Hepatocyte (in vitro differentiated cells): ENCODE results near the gene CHRNE.

ENCODE experiments used
- EZH2phosphoT487 ChIP-seq: fragments of 200-600 bp; sonication (generic); IDR thresholded peaks from one replicate; pipeline ENCODE4 v1.6.1; 2018; ENCODE audit warnings: antibody characterized with exemption, mild to moderate bottlenecking, low read depth, moderate library complexity; ENCODE audit not compliant: unreplicated experiment, severe bottlenecking
- TF ChIP-seq, protein P1 (sequence below): fragments of 200-600 bp; sonication (generic); IDR thresholded peaks from 2 replicates; pipeline ENCODE4 v1.5.1; 2016; ENCODE audit warnings: antibody characterized with exemption, mild to moderate bottlenecking; ENCODE audit not compliant: poor library complexity

- TF ChIP-seq, protein P1, sequence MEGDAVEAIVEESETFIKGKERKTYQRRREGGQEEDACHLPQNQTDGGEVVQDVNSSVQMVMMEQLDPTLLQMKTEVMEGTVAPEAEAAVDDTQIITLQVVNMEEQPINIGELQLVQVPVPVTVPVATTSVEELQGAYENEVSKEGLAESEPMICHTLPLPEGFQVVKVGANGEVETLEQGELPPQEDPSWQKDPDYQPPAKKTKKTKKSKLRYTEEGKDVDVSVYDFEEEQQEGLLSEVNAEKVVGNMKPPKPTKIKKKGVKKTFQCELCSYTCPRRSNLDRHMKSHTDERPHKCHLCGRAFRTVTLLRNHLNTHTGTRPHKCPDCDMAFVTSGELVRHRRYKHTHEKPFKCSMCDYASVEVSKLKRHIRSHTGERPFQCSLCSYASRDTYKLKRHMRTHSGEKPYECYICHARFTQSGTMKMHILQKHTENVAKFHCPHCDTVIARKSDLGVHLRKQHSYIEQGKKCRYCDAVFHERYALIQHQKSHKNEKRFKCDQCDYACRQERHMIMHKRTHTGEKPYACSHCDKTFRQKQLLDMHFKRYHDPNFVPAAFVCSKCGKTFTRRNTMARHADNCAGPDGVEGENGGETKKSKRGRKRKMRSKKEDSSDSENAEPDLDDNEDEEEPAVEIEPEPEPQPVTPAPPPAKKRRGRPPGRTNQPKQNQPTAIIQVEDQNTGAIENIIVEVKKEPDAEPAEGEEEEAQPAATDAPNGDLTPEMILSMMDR, result no peak
- no peak for TF ChIP-seq EZH2phosphoT487
Observed at GRCh38 chr17:4944163-4944553, 41.3 kb upstream of the CHRNE start.
